Tongue (tissue), 2 donors: ENCODE data around the gene EIF4E1B. TPM values are rescaled to one million over a fixed set of nuclear protein-coding genes. Genes with fewer than 3 reads are reported as not detected.

Experiments used
- DNase-seq: peaks from one replicate; pipeline ENCODE4 v3.0.0-alpha.2; 2015
- total RNA-seq: library from RNA; depleted of rRNA; stranded (reverse); fragments of >200 nt; gene quantifications from one replicate; pipeline ENCODE4 v1.2.3, GENCODE V29; 2014

Gene EIF4E1B
- total RNA-seq, 1 donor from 2014 or later, result not detected

- DNase-seq, result no peak
Observed at GRCh38 chr5:176628406-176629228, 1.9 kb upstream of the EIF4E1B start.

GRCh38 chr5:176629317-176629852 is 1.1 kb upstream of the EIF4E1B start:
- no peak for DNase-seq

GRCh38 chr5:176630681-176631222 is 277 bp downstream of the EIF4E1B start:
- DNase-seq, result no peak

GRCh38 chr5:176631383-176632200 is 1.1 kb downstream of the EIF4E1B start:
- no peak for DNase-seq

- no peak for DNase-seq
Observed at GRCh38 chr5:176632745-176633144, 2.3 kb downstream of the EIF4E1B start.

GRCh38 chr5:176633598-176633997 is 3.1 kb downstream of the EIF4E1B start:
- no peak for DNase-seq

GRCh38 chr5:176636426-176636825 is 6.0 kb downstream of the EIF4E1B start:
- DNase-seq, result no peak

GRCh38 chr5:176637556-176637955 is 7.1 kb downstream of the EIF4E1B start:
- DNase-seq, result no peak

- DNase-seq, result no peak
Observed at GRCh38 chr5:176638437-176638836, 8.0 kb downstream of the EIF4E1B start.

GRCh38 chr5:176639208-176639607 is 8.7 kb downstream of the EIF4E1B start:
- no peak for DNase-seq

- DNase-seq, result peak; percentile 81
Observed at GRCh38 chr5:176639981-176640380, 9.5 kb downstream of the EIF4E1B start.

- DNase-seq, result no peak
Observed at GRCh38 chr5:176640616-176641015, 10.1 kb downstream of the EIF4E1B start.

GRCh38 chr5:176642675-176643490 is 12.4 kb downstream of the EIF4E1B start:
- no peak for DNase-seq

- no peak for DNase-seq
Observed at GRCh38 chr5:176643491-176644219, 13.2 kb downstream of the EIF4E1B start.

- DNase-seq, result no peak
Observed at GRCh38 chr5:176644294-176644693, 13.8 kb downstream of the EIF4E1B start.

- no peak for DNase-seq
Observed at GRCh38 chr5:176644878-176645670, 14.6 kb downstream of the EIF4E1B start.

- no peak for DNase-seq
Observed at GRCh38 chr5:176646049-176646706, 15.7 kb downstream of the EIF4E1B start.

- no peak for DNase-seq
Observed at GRCh38 chr5:176646707-176647029, 16.2 kb downstream of the EIF4E1B start.

GRCh38 chr5:176647030-176647842 is 16.8 kb downstream of the EIF4E1B start, which contains the start of gene TSPAN17:
TSPAN17 (plus strand) TSS chr5:176647484; CDS start chr5:176647616, 132 bp downstream.
- DNase-seq, result peak; percentile 100
